K562 (cell line): Measurements from ENCODE around the gene NMBR. TPM values are rescaled to one million over a fixed set of nuclear protein-coding genes. Genes with fewer than 3 reads are reported as not detected.

Source experiments
- ASH1L ChIP-seq: fragments of 450-650 bp; IDR thresholded peaks from 2 replicates; pipeline ENCODE4 v1.6.1; 2018; ENCODE audit warnings: borderline replicate concordance, mild to moderate bottlenecking, low read depth; ENCODE audit not compliant: partially characterized antibody
- ATF6 ChIP-seq: sonication (generic); formaldehyde crosslinking; IDR thresholded peaks from 2 replicates; pipeline ENCODE4 v1.4.0; 2020; ENCODE audit warnings: mild to moderate bottlenecking, missing genetic modification reagents
- BRF1 ChIP-seq: IDR thresholded peaks from 3 replicates; pipeline ENCODE4 v1.6.1; 2011; ENCODE audit warnings: borderline replicate concordance, mild to moderate bottlenecking; ENCODE audit not compliant: insufficient read length; ENCODE audit errors: extremely low read depth
- FOS ChIP-seq: IDR thresholded peaks from 3 replicates; pipeline ENCODE4 v1.6.1; 2011; ENCODE audit not compliant: insufficient read length; ENCODE audit errors: extremely low read depth
- HNRNPUL1 ChIP-seq: fragments of 200-400 bp; formaldehyde crosslinking; IDR thresholded peaks from 2 replicates; pipeline ENCODE4 v1.6.1; 2017; ENCODE audit warnings: low read length
- IRF9 ChIP-seq: fragments of 450-650 bp; IDR thresholded peaks from 2 replicates; pipeline ENCODE4 v1.6.1; 2016; ENCODE audit warnings: missing biosample characterization, missing genetic modification characterization
- MBD2 ChIP-seq: sonication (generic); IDR thresholded peaks from 2 replicates; pipeline ENCODE4 v1.6.1; 2016; ENCODE audit warnings: low read depth, borderline replicate concordance
- NRF1 ChIP-seq, 2 experiments: fragments of 450-650 bp; IDR thresholded peaks in 1 of 2; conservative IDR thresholded peaks in 1 of 2; 2 replicates each; pipeline ENCODE4 v1.6.1; 2014; ENCODE audit warnings: mild to moderate bottlenecking in 2 of 2
- PML ChIP-seq: IDR thresholded peaks from 2 replicates; pipeline ENCODE4 v1.6.1; 2012; ENCODE audit warnings: low read length, inconsistent platforms
- RBM39 ChIP-seq: fragments of 200-400 bp; formaldehyde crosslinking; optimal IDR thresholded peaks from 2 replicates; pipeline ENCODE3; 2018; ENCODE audit warnings: low read depth, low read length
- RFX5 ChIP-seq: IDR thresholded peaks from 2 replicates; pipeline ENCODE4 v1.6.1; 2011; ENCODE audit warnings: low read depth, mild to moderate bottlenecking, improper control_type of control experiment, low read length
- SIX5 ChIP-seq, 2 experiments: IDR thresholded peaks; 2 replicates each; pipeline ENCODE4 v1.6.1; 2011; ENCODE audit warnings: low read length in 2 of 2, borderline replicate concordance in 1 of 2, low read depth in 1 of 2, mild to moderate bottlenecking in 1 of 2, moderate library complexity in 1 of 2; ENCODE audit not compliant: insufficient read depth in 1 of 2
- TCF7 ChIP-seq: sonication (generic); IDR thresholded peaks from 2 replicates; pipeline ENCODE4 v1.6.1; 2016; ENCODE audit warnings: antibody characterized with exemption, borderline replicate concordance
- TRIM24 ChIP-seq, 2 experiments: fragments of 450-650 bp; IDR thresholded peaks; 2 replicates each; pipeline ENCODE4 v1.6.1; 2016
- WHSC1 ChIP-seq: IDR thresholded peaks from one replicate; pipeline ENCODE4 v1.6.1; 2012; ENCODE audit warnings: low read length, control low read depth, inconsistent platforms
- ZBTB17 ChIP-seq: fragments of 450-650 bp; formaldehyde crosslinking; IDR thresholded peaks from 2 replicates; pipeline ENCODE4 v1.4.0; 2020; ENCODE audit warnings: mild to moderate bottlenecking
- ZNF398 ChIP-seq: fragments of 250-450 bp; sonication (Bioruptor Pico); IDR thresholded peaks from 2 replicates; pipeline ENCODE4 v1.8.0; 2021; ENCODE audit warnings: moderate library complexity, mild to moderate bottlenecking, inconsistent platforms
- ZNF655 ChIP-seq: fragments of 250-450 bp; sonication (Bioruptor Pico); IDR thresholded peaks from 2 replicates; pipeline ENCODE4 v1.5.0; 2021
- polyA plus RNA-seq, 8 experiments: library from polyadenylated mRNA; depleted of rRNA in 4 of 8; stranded (reverse) in 5 of 8; unstranded in 3 of 8; fragments of >200 nt; fragmentation: Nextera tagmentation in 2 of 8; fragmentation: Illumina TruSeq in 1 of 8; extraction: Ambion mirVana in 2 of 8; extraction: Trizol in 1 of 8; gene quantifications; 2 replicates each; pipeline versions ENCODE4 v1.2.1 to v1.2.3, GENCODE V29; 2011 to 2014; ENCODE audit warnings: inconsistent platforms in 1 of 8, missing spikeins in 1 of 8
- total RNA-seq, 7 experiments: library from RNA; depleted of rRNA in 6 of 7; stranded (reverse); fragments of >200 nt in 6 of 7; fragmentation: Illumina TruSeq in 2 of 7; extraction: Trizol in 2 of 7; gene quantifications; 2 replicates each; pipeline versions ENCODE4 v1.2.1 to v1.2.3, GENCODE V29; 2011 to 2021; ENCODE audit warnings: low replicate concordance in 1 of 7
- TF ChIP-seq, protein P1 (sequence below): fragments of 200-400 bp; formaldehyde crosslinking; IDR thresholded peaks from 2 replicates; pipeline ENCODE4 v1.6.1; 2017; ENCODE audit warnings: mild to moderate bottlenecking, low read depth, low read length, moderate library complexity

Gene NMBR
- total and polyA plus RNA-seq, 9 of the 15 experiments (the other 6 are each of a cell fraction or from before 2014, with no cell fraction given) = not detected

GRCh38 chr6:142146828-142147662, at the start of gene NMBR, which contains the start of gene VTA1 (continued):
- no peak for TF ChIP-seq IRF9 (tag)
- TF ChIP-seq ZNF655 (CRISPR knock-in tag) = no peak
- no peak for TF ChIP-seq HNRNPUL1
- peak in 1 of 2 experiments; percentile 85; a peak in 3 of 4 replicates for TF ChIP-seq TRIM24 (IDR thresholded peaks at IDR 0.05)
- TF ChIP-seq FOS = no peak
- TF ChIP-seq RFX5 = no peak
- TF ChIP-seq RBM39 = peak; percentile 31
- no peak for TF ChIP-seq ZBTB17
- no peak for TF ChIP-seq WHSC1
- TF ChIP-seq, protein P1, sequence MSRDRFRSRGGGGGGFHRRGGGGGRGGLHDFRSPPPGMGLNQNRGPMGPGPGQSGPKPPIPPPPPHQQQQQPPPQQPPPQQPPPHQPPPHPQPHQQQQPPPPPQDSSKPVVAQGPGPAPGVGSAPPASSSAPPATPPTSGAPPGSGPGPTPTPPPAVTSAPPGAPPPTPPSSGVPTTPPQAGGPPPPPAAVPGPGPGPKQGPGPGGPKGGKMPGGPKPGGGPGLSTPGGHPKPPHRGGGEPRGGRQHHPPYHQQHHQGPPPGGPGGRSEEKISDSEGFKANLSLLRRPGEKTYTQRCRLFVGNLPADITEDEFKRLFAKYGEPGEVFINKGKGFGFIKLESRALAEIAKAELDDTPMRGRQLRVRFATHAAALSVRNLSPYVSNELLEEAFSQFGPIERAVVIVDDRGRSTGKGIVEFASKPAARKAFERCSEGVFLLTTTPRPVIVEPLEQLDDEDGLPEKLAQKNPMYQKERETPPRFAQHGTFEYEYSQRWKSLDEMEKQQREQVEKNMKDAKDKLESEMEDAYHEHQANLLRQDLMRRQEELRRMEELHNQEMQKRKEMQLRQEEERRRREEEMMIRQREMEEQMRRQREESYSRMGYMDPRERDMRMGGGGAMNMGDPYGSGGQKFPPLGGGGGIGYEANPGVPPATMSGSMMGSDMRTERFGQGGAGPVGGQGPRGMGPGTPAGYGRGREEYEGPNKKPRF = no peak
- TF ChIP-seq TCF7 = no peak
- peak; percentile 78 to 83 for TF ChIP-seq NRF1 (conservative IDR thresholded peaks at IDR 0.05 in 1 of 2, IDR thresholded peaks at IDR 0.05 in 1 of 2)
- peak; percentile 74; the same call in 1 of the 2 replicates for TF ChIP-seq PML
- TF ChIP-seq MBD2 = peak; percentile 48; the same call in 1 of the 2 replicates
- peak; percentile 70; the same call in 1 of the 2 replicates for TF ChIP-seq ATF6
- no peak for TF ChIP-seq BRF1
- TF ChIP-seq ASH1L = peak; percentile 73
- no peak for TF ChIP-seq ZNF398 (CRISPR knock-in tag)
- TF ChIP-seq SIX5 (IDR thresholded peaks at IDR 0.05; ENCODE audit: borderline replicate concordance in 1 of 2, insufficient read depth in 1 of 2, low read depth in 1 of 2, low read length in 2 of 2) = 0 out of 4 replicates have a peak, but pooled peaks of 1 of the 2 experiments have one; percentile 27
